Measurements from ENCODE around the gene ACTL7B. TPM values are rescaled to one million over a fixed set of nuclear protein-coding genes. Genes with fewer than 3 reads are reported as not detected.

The ACTL7B gene
- total and polyA plus RNA-seq, 10 of the 15 experiments (the other 5 are each of a cell fraction or from before 2014, with no cell fraction given), result not detected

DNA sequence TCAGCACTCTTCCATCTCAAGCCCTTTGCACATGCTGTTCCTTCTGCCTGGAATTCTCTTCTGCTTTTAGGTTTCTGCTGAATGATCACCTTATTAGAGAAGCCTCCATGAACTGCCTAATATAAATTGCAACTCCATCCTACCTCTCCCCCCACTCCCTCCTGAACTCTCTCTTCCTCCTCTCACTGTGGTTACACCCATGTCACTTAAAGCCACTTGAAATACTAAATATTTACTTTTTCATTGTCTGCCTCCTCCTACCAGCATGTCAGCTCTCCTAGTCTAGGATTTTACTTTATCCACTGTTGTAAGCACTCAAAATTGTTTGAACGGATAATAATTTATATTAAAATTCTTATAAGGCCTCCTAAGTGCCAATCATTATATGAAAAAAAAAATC, 43.8 kb downstream of the ACTL7B start (continued):
- TF ChIP-seq, protein P1, sequence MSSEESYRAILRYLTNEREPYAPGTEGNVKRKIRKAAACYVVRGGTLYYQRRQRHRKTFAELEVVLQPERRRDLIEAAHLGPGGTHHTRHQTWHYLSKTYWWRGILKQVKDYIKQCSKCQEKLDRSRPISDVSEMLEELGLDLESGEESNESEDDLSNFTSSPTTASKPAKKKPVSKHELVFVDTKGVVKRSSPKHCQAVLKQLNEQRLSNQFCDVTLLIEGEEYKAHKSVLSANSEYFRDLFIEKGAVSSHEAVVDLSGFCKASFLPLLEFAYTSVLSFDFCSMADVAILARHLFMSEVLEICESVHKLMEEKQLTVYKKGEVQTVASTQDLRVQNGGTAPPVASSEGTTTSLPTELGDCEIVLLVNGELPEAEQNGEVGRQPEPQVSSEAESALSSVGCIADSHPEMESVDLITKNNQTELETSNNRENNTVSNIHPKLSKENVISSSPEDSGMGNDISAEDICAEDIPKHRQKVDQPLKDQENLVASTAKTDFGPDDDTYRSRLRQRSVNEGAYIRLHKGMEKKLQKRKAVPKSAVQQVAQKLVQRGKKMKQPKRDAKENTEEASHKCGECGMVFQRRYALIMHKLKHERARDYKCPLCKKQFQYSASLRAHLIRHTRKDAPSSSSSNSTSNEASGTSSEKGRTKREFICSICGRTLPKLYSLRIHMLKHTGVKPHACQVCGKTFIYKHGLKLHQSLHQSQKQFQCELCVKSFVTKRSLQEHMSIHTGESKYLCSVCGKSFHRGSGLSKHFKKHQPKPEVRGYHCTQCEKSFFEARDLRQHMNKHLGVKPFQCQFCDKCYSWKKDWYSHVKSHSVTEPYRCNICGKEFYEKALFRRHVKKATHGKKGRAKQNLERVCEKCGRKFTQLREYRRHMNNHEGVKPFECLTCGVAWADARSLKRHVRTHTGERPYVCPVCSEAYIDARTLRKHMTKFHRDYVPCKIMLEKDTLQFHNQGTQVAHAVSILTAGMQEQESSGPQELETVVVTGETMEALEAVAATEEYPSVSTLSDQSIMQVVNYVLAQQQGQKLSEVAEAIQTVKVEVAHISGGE (CRISPR knock-in tag; IDR thresholded peaks at IDR 0.05), result no peak
- TF ChIP-seq TBL1XR1 (IDR thresholded peaks at IDR 0.05; ENCODE audit: low read depth, low read length), result no peak

DNA sequence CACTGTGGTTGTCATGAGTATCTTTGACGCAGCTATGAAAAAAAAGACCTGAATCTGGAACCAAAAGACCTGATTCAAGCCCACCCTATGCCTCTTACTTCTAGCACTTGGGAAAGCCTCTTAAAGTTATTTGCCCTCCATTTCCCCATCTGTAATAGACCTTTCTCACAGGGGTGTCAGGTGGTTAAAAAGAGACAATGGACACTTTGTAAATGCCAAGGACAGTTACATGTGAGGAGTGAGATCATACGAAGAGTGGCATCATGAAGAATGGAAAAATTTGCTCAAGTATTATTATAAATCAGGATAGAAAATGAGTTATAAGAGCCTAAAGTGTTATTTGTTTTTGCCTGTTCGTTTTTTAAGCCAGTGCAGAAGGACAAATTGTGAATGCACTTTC, 46.5 kb downstream of the ACTL7B start:
- H3K79me2 ChIP-seq (ENCODE audit: control insufficient read depth, insufficient read depth, low read length), result no peaks in the 10 kb centered on the region
- ChIA-PET SMC1A (ENCODE audit: uncharacterized antibody, unreplicated experiment) (no interaction called here), CTCF (no interaction called here), RAD21 (ENCODE audit: unreplicated experiment) (no interaction called here), POLR2A (no interaction called here)
- BruUV-seq (replicated peaks), result no TSS peak
- no peak overlapping the region for H3K4me2 ChIP-seq (ENCODE audit: control insufficient read depth, insufficient read depth)
- intact Hi-C loops (cut with micrococcal nuclease; ENCODE audit: unreplicated experiment), result no loop called here
- 0% methylated on average over 3 of the region's 3 CpGs for WGBS (ENCODE audit: insufficient coverage, insufficient replicate concordance, low lambda C conversion rate, missing lambda C conversion rate)
- H3K4me3 ChIP-seq, result no peak overlapping the region
- no peaks in the 10 kb centered on the region for H4K20me1 ChIP-seq (ENCODE audit: control insufficient read depth, insufficient read depth)
- H3K9me3 ChIP-seq (replicated peaks; ENCODE audit: control insufficient read depth, insufficient read depth, low read length), result no peaks in the 10 kb centered on the region
- no peaks in the 10 kb centered on the region for H3K36me3 ChIP-seq (ENCODE audit: control insufficient read depth in 2 of 2, insufficient read depth in 2 of 2, low read length in 1 of 2)
- H3K4me1 ChIP-seq (ENCODE audit: control insufficient read depth, insufficient read depth, low read length), result no peaks in the 10 kb centered on the region
- DNase-seq (ENCODE audit: low read depth, low spot score) (no peak), ATAC-seq (no peak), FAIRE-seq (no peak)
- in situ Hi-C loops (cut with MboI), result no loop called here
- H3K27ac ChIP-seq (ENCODE audit: control insufficient read depth, insufficient read depth), result no peak overlapping the region
- H2AFZ ChIP-seq (ENCODE audit: control insufficient read depth, low read depth, low read length), result no peak overlapping the region
- H3K27me3 ChIP-seq (replicated peaks in 1 of 2; ENCODE audit: control insufficient read depth in 2 of 2, insufficient read depth in 2 of 2, low read length in 1 of 2), result 0 out of 4 replicates have a peak, but pooled peaks cover 0 to 1% of the 10 kb centered on the region in 2 experiments
- no peak overlapping the region for H3K9ac ChIP-seq (ENCODE audit: control insufficient read depth, insufficient read depth, low read length)
- TF ChIP-seq BHLHE40 (IDR thresholded peaks at IDR 0.05; ENCODE audit: borderline replicate concordance in 1 of 2, low read depth in 2 of 2, low read length in 1 of 2) (no peak), SREBF2 (IDR thresholded peaks at IDR 0.05; ENCODE audit: low read length) (no peak), WRNIP1 (IDR thresholded peaks at IDR 0.05; ENCODE audit: borderline replicate concordance, low read depth, low read length) (no peak), ZNF622 (IDR thresholded peaks at IDR 0.05) (no peak), IRF4 (IDR thresholded peaks at IDR 0.05; ENCODE audit: low read depth, low read length) (no peak), SRF (IDR thresholded peaks at IDR 0.05; ENCODE audit: low read depth in 2 of 2, low read length in 2 of 2) (no peak), NBN (IDR thresholded peaks at IDR 0.05) (no peak), HDAC2 (IDR thresholded peaks at IDR 0.05) (no peak), BMI1 (IDR thresholded peaks at IDR 0.05; ENCODE audit: borderline replicate concordance) (no peak), SUZ12 (IDR thresholded peaks at IDR 0.05; ENCODE audit: unreplicated experiment) (no peak), GATAD2B (conservative IDR thresholded peaks at IDR 0.05; ENCODE audit: low read depth) (no peak)
- TF ChIP-seq, protein P2, sequence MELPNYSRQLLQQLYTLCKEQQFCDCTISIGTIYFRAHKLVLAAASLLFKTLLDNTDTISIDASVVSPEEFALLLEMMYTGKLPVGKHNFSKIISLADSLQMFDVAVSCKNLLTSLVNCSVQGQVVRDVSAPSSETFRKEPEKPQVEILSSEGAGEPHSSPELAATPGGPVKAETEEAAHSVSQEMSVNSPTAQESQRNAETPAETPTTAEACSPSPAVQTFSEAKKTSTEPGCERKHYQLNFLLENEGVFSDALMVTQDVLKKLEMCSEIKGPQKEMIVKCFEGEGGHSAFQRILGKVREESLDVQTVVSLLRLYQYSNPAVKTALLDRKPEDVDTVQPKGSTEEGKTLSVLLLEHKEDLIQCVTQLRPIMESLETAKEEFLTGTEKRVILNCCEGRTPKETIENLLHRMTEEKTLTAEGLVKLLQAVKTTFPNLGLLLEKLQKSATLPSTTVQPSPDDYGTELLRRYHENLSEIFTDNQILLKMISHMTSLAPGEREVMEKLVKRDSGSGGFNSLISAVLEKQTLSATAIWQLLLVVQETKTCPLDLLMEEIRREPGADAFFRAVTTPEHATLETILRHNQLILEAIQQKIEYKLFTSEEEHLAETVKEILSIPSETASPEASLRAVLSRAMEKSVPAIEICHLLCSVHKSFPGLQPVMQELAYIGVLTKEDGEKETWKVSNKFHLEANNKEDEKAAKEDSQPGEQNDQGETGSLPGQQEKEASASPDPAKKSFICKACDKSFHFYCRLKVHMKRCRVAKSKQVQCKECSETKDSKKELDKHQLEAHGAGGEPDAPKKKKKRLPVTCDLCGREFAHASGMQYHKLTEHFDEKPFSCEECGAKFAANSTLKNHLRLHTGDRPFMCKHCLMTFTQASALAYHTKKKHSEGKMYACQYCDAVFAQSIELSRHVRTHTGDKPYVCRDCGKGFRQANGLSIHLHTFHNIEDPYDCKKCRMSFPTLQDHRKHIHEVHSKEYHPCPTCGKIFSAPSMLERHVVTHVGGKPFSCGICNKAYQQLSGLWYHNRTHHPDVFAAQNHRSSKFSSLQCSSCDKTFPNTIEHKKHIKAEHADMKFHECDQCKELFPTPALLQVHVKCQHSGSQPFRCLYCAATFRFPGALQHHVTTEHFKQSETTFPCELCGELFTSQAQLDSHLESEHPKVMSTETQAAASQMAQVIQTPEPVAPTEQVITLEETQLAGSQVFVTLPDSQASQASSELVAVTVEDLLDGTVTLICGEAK (IDR thresholded peaks at IDR 0.05; ENCODE audit: borderline replicate concordance), result no peak
- TF ChIP-seq, protein P3, sequence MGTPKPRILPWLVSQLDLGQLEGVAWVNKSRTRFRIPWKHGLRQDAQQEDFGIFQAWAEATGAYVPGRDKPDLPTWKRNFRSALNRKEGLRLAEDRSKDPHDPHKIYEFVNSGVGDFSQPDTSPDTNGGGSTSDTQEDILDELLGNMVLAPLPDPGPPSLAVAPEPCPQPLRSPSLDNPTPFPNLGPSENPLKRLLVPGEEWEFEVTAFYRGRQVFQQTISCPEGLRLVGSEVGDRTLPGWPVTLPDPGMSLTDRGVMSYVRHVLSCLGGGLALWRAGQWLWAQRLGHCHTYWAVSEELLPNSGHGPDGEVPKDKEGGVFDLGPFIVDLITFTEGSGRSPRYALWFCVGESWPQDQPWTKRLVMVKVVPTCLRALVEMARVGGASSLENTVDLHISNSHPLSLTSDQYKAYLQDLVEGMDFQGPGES (IDR thresholded peaks at IDR 0.05), result no peak
- TF ChIP-seq, protein P4, sequence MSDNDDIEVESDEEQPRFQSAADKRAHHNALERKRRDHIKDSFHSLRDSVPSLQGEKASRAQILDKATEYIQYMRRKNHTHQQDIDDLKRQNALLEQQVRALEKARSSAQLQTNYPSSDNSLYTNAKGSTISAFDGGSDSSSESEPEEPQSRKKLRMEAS (IDR thresholded peaks at IDR 0.05; ENCODE audit: low read depth, low read length), result no peak
